Peyer's patch (tissue), 4 donors: ENCODE data around the gene GRID2.

Experiments used
- CTCF ChIP-seq, 6 experiments: fragments of 450-650 bp in 4 of 6; fragments of 200-600 bp in 2 of 6; sonication (generic) in 1 of 6; IDR thresholded peaks; one replicate each; pipeline ENCODE4 v1.5.1; 2017 to 2019; ENCODE audit warnings: antibody characterized with exemption in 6 of 6, mild to moderate bottlenecking in 3 of 6, moderate library complexity in 1 of 6
- POLR2A ChIP-seq, 2 donors: fragments of 450-650 bp; IDR thresholded peaks; one replicate each; pipeline ENCODE4 v1.5.1; 2017; ENCODE audit warnings: antibody characterized with exemption in 2 of 2, mild to moderate bottlenecking in 2 of 2, moderate library complexity in 2 of 2

DNA sequence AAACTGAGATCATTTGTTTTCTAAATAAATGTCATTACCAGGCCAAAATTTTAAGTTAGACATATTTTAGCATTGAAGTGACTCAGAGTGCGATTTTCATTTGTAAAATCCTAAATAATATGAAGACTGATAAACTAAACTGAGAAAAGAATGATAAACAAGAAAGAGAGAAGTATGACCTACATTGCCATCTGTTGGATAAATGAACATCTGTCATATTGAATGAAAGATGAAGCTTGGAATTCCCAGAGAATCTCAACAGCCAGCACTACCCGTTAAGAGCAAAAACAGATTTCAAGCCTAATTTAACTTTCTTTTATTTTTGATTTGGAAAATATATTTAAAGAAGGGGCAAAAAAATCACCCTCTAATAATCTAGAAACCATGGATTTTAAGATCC lies 933.8 kb downstream of the GRID2 start:
- TF ChIP-seq POLR2A (IDR thresholded peaks at IDR 0.05) (no peak), CTCF (IDR thresholded peaks at IDR 0.05) (no peak)
